Measurements from ENCODE around the gene TSEN34. TPM values are rescaled to one million over a fixed set of nuclear protein-coding genes. Genes with fewer than 3 reads are reported as not detected.

TSEN34 gene
- total RNA-seq, 2 donors from 2014 or later, result 47.9 to 52.7 TPM

DNA sequence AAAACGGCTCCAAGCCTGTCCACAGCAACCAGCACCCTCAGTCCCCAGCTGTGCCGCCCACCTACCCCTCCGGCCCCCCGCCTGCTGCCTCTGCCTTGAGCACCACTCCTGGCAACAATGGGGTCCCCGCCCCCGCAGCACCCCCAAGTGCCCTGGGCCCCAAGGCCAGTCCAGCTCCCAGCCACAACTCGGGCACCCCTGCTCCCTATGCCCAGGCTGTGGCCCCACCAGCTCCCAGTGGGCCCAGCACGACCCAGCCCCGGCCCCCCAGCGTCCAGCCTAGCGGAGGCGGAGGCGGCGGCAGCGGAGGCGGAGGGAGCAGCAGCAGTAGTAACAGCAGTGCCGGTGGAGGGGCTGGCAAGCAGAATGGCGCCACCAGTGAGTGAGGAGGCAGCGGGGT lies 43.0 kb upstream of the TSEN34 start:
- Histone ChIP-seq H3K9me3 (no peaks in the 10 kb centered on the region), H3K9ac (ENCODE audit: low read depth in 2 of 2, low read length in 2 of 2) (no peak overlapping the region), H3K36me3 (peaks cover 43% of the 10 kb centered on the region), H3K4me1 (no peaks in the 10 kb centered on the region), H3K4me3 (no peak overlapping the region), H3K27ac (no peak overlapping the region), H3K27me3 (no peaks in the 10 kb centered on the region)
- intact Hi-C loops (cut with DNase I), result no loop called here
- TF ChIP-seq, protein P1, sequence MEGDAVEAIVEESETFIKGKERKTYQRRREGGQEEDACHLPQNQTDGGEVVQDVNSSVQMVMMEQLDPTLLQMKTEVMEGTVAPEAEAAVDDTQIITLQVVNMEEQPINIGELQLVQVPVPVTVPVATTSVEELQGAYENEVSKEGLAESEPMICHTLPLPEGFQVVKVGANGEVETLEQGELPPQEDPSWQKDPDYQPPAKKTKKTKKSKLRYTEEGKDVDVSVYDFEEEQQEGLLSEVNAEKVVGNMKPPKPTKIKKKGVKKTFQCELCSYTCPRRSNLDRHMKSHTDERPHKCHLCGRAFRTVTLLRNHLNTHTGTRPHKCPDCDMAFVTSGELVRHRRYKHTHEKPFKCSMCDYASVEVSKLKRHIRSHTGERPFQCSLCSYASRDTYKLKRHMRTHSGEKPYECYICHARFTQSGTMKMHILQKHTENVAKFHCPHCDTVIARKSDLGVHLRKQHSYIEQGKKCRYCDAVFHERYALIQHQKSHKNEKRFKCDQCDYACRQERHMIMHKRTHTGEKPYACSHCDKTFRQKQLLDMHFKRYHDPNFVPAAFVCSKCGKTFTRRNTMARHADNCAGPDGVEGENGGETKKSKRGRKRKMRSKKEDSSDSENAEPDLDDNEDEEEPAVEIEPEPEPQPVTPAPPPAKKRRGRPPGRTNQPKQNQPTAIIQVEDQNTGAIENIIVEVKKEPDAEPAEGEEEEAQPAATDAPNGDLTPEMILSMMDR (IDR thresholded peaks at IDR 0.05), result no peak
- no peak for DNase-seq

DNA sequence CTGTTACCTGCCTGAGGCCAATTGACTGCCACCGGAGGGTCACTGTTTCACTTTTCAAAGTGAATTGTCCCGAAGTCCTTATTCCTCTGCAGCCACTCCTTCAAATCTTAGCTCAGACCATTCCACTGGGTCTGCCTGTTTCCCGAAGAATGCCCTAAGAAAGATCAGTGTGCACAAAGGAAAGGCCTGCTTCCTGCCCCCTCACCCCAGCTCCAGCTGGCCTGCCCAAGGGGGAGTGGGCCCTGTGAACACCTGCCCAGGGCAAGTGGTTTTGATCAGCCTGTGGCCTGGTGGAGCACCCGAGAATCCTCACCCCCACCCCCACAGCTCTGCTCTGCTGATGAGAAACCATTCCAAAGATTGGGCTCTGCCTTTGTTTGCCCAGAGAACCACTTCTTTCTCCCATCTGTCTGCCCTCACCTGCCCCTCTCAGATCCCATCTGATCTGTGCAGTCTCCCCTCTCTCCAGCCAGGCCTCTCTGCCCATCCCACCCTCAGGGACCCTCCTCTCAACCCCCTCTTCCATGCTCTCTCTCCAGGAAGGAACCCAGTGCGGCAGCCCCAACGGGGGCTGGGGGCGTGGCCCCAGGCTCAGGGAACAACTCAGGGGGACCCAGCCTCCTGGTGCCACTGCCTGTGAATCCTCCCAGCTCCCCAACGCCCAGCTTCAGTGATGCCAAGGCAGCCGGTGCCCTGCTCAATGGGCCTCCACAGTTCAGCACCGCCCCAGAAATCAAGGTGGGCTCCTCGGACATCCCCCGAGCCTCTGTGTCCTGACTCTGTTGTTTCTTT lies 41.9 kb upstream of the TSEN34 start:
- no peaks in the 10 kb centered on the region for H3K4me1 ChIP-seq
- intact Hi-C loops (cut with DNase I), result no loop called here
- H3K9me3 ChIP-seq, result no peaks in the 10 kb centered on the region
- no peak overlapping the region for H3K4me3 ChIP-seq
- H3K9ac ChIP-seq (ENCODE audit: low read depth in 2 of 2, low read length in 2 of 2), result no peak overlapping the region
- DNase-seq, result no peak
- H3K36me3 ChIP-seq, result peaks cover 37% of the 10 kb centered on the region
- TF ChIP-seq, protein P1 (IDR thresholded peaks at IDR 0.05), result no peak
- H3K27ac ChIP-seq, result no peak overlapping the region
- no peaks in the 10 kb centered on the region for H3K27me3 ChIP-seq

DNA sequence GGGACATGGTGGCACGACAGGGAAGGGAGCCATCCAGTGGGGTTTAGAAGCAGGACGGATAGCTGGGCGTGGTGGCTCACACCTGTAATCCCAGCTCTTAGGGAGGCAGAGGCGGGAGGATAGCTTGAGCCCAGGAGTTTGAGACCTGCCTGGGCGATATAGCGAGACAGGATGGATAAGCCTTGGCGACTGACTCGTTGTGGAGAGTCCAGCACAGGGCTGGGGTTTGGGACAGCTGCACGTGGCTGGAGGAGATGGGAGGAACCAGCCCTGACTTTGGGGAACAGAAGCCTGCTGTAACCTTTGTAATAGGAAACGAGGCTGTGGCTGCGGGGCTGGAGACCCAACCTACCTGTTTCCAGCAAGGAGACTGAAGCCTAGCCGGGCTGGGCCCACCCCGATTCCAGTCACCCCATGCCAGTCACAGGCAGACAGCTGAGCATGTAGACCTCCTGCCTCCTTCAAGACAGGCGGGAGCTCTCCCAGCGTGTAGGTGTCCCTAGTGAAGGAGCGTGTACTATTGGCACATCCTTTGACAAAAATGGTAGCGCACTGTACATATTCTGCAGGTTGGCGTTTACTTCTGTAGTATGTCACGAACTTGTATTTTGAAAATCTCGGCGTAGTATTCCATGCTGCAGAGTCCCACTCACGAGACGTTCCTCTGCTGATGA lies 39.6 kb upstream of the TSEN34 start:
- H3K27ac ChIP-seq, result no peak overlapping the region
- peaks cover 38% of the 10 kb centered on the region for H3K36me3 ChIP-seq
- no peak overlapping the region for H3K9ac ChIP-seq (ENCODE audit: low read depth in 2 of 2, low read length in 2 of 2)
- intact Hi-C loops (cut with DNase I), result no loop called here
- H3K4me3 ChIP-seq, result no peak overlapping the region
- H3K9me3 ChIP-seq, result no peaks in the 10 kb centered on the region
- no peak for DNase-seq
- no peaks in the 10 kb centered on the region for H3K27me3 ChIP-seq
- H3K4me1 ChIP-seq, result no peaks in the 10 kb centered on the region
- TF ChIP-seq, protein P1 (IDR thresholded peaks at IDR 0.05), result no peak

DNA sequence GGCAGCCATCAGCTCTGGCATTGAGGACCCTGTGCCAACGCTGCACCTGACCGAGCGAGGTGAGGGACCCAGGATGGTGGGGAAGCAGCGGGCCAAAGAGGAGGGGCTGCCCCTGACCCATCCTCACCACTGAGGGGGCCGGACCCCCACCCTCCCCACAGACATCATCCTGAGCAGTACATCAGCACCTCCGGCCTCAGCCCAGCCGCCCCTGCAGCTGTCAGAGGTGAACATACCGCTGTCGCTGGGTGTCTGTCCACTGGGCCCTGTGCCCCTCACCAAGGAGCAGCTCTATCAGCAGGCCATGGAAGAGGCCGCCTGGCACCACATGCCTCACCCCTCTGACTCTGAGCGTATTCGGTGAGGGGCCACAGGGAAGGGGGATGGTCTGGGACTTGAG lies 38.8 kb upstream of the TSEN34 start:
- DNase-seq, result no peak
- no peak overlapping the region for H3K27ac ChIP-seq
- intact Hi-C loops (cut with DNase I), result no loop called here
- no peak overlapping the region for H3K4me3 ChIP-seq
- no peaks in the 10 kb centered on the region for H3K4me1 ChIP-seq
- TF ChIP-seq, protein P1 (IDR thresholded peaks at IDR 0.05), result no peak
- peaks cover 41% of the 10 kb centered on the region for H3K36me3 ChIP-seq
- H3K9me3 ChIP-seq, result no peaks in the 10 kb centered on the region
- no peak overlapping the region for H3K9ac ChIP-seq (ENCODE audit: low read depth in 2 of 2, low read length in 2 of 2)
- no peaks in the 10 kb centered on the region for H3K27me3 ChIP-seq

DNA sequence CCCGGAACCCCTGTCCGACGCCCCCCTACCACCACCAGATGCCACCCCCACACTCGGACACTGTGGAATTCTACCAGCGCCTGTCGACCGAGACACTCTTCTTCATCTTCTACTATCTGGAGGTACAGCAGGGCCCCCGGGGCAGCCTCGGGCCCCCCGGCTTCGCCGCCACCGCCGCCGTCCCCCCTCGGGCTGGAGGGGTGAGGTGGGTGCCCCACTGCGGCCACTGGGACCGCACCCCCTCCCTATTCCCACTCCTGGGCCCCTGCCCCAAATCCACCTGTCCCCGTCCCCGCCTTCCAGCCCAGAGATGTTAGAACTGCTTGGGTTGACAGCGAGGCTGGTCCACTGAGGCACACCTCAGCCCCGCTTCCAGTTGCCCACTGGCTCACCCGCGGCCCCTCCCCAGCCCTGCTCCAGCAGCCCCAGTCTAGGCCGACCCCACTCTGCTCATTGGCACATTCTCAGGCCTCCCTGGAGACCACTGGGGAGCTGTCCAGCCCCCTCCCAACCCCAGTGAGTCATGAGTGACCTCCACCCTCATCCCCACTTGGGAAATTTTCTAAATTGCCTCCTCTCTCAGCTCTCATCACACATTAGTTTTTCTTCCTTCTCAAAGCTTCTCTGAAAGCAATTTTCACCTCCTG lies 38.1 kb upstream of the TSEN34 start:
- H3K4me1 ChIP-seq, result no peaks in the 10 kb centered on the region
- H3K4me3 ChIP-seq, result no peak overlapping the region
- H3K36me3 ChIP-seq, result peaks cover 41% of the 10 kb centered on the region
- H3K9me3 ChIP-seq, result no peaks in the 10 kb centered on the region
- DNase-seq, result no peak
- TF ChIP-seq, protein P1 (IDR thresholded peaks at IDR 0.05), result no peak
- H3K9ac ChIP-seq (ENCODE audit: low read depth in 2 of 2, low read length in 2 of 2), result no peak overlapping the region
- no peaks in the 10 kb centered on the region for H3K27me3 ChIP-seq
- H3K27ac ChIP-seq, result no peak overlapping the region
- intact Hi-C loops (cut with DNase I), result no loop called here
